Dendritic cell treated with granulocyte-macrophage colony-stimulating factor and Interleukin-4, amounts not matched to agents 40 ng/mL and 50 ng/mL, for 4 days (primary cell): ENCODE data around the gene CPLX1.

ENCODE experiments used
- H3K27ac Mint-ChIP-seq: one replicate; pipeline ENCODE4 v1.8.0; 2022; ENCODE audit warnings: mild to moderate bottlenecking, mixed read lengths
- H3K27me3 Mint-ChIP-seq: one replicate; pipeline ENCODE4 v1.8.0; 2022; ENCODE audit warnings: mild to moderate bottlenecking, mixed read lengths
- H3K36me3 Mint-ChIP-seq: one replicate; pipeline ENCODE4 v1.8.0; 2022; ENCODE audit warnings: low read depth, mixed read lengths
- H3K4me1 Mint-ChIP-seq: one replicate; pipeline ENCODE4 v1.8.0; 2022; ENCODE audit warnings: low read depth, mixed read lengths
- H3K4me3 Mint-ChIP-seq: one replicate; pipeline ENCODE4 v1.8.0; 2022; ENCODE audit warnings: mild to moderate bottlenecking, moderate library complexity, mixed read lengths
- H3K9me3 Mint-ChIP-seq: one replicate; pipeline ENCODE4 v1.8.0; 2022; ENCODE audit warnings: mixed read lengths
- intact Hi-C: fragments of 100-400 bp; cut with micrococcal nuclease; formaldehyde crosslinking; loops from one replicate; pipeline ENCODE4 v1.15.0; 2022

CPLX1 gene

DNA sequence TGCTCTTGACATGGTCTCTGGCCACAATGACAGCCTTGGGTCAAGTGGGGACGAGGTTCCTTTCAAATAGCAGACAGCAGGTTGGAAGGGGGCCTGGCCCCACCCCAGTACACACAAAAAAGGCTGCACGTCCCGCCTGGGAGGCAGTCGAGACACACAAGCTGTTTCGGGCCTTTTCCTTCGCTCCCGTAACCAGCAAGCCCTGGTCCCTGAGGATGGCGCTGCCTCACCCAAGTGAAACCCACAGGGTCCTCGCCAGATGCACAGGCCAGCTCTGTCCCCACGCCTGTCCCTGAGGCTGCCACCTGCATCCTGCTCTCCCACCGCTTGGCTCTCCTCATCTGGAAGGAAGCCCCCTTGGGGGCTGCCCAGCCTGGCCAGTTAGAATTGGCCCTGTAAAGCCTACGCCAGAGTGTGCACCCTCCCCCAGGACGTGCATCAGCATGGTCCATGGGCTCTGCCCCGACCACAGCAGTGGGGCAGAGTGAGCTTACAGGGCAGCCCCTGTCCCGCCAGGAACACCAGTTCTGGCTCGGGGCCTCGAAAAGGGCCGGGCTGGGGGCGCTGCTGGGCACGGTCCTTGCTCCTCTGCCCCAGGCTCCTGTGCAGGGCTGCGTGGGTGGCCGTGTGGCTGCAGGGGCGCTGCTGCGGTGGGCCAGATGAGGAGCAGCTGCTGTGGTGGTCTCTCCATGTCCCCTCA is 2.0 kb downstream of the CPLX1 start:
- Mint-ChIP-seq H3K4me3 (no peak overlapping the region), H3K9me3 (no peaks in the 10 kb centered on the region), H3K4me1 (no peaks in the 10 kb centered on the region), H3K27me3 (peaks cover 71% of the 10 kb centered on the region), H3K27ac (no peak overlapping the region), H3K36me3 (no peaks in the 10 kb centered on the region)
- intact Hi-C loops, result no loop called here

DNA sequence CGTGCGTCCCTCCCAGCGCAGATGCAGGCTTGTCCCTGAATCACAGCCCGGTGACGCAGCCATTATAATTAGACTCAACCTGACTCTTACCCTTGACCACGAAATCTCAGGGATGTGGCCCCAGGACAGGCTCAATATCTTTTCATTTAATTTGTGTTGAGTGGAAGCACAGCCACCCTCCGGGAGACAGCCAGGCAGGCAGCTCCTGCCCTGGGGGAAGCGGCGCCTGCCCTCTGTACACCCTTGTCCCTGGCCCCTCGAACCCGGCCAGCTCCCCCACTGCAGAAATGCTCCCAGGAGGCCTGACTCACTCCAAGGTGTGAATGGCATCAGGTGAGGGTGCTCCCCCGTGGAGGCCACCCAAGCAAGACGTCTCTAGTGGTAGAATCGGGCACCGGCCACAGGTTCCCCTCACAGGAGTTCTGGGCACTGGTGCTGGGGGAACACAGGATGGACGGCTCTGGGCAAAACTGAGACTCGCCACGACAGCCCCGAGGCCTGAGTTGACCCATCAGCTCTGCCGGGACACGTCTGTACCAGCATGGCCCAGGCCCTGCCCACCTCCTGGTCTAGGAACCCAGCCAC is 2.7 kb downstream of the CPLX1 start:
- Mint-ChIP-seq H3K27me3 (peaks cover 65% of the 10 kb centered on the region), H3K36me3 (no peaks in the 10 kb centered on the region), H3K4me3 (no peak overlapping the region), H3K9me3 (no peaks in the 10 kb centered on the region), H3K27ac (no peak overlapping the region), H3K4me1 (no peaks in the 10 kb centered on the region)
- intact Hi-C loops, result no loop called here

DNA sequence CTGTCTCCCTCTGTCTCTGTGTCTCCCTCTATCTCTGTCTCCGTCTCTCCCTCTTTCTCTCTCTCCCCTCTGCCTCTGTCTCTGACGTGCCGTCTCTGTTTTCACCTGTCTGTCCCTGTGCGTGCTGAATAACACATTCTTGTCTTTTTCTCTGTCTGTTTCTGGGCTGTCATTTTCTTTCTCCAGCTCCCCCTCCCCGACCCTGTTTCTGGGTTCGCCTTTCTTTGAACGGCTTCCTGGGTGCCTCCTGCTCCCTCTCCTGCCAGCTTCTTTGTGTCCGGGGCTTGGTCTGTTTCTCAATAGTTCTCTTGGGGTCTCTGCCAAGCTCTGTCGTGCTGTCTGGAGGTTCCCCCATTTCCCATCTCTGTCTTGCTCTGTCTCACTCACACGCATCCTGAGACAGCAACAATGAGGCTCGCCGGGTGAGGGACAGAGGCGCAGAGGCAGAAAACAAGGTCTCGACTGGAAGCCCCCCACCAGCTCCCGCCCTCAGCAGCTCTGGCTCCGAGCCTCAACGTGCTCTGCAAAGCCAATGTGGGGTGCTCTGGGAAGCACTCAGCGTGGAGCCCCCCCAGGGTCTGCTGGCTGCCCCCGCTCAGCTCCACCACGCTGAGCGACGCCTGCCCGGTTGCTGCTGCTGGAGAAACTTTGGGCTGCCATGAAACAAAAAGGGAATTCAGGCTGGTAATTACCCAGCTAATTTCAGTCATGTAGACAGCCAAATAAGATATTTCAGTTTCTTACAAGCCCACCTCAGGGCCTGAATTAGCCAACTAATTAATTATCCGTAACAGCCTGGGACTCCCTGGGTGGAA is 3.4 kb downstream of the CPLX1 start:
- no peaks in the 10 kb centered on the region for H3K4me1 Mint-ChIP-seq
- H3K27ac Mint-ChIP-seq, result no peak overlapping the region
- no peaks in the 10 kb centered on the region for H3K36me3 Mint-ChIP-seq
- intact Hi-C loops, result no loop called here
- peaks cover 58% of the 10 kb centered on the region for H3K27me3 Mint-ChIP-seq
- H3K9me3 Mint-ChIP-seq, result no peaks in the 10 kb centered on the region
- no peak overlapping the region for H3K4me3 Mint-ChIP-seq

DNA sequence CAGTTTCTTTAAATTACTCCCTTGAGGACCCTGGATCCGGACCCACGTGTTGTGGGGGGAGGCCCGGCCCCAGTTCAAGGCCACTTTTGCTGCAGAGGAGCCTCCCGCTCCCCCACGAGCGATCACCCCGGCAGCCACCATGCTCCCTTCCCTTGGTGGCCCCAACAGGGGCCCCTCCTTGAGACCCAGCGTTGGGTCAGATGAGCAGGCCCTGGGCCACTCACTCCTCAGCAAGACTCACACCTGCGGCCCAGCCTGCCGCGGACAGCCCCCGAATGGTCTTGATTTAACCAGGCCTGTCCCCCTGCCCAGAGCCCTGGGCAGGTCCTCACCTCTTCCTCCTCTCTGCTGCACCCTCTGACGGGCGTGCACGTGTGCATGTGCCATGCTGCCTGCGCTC is 4.3 kb downstream of the CPLX1 start:
- intact Hi-C loops, result no loop called here
- H3K36me3 Mint-ChIP-seq, result no peaks in the 10 kb centered on the region

DNA sequence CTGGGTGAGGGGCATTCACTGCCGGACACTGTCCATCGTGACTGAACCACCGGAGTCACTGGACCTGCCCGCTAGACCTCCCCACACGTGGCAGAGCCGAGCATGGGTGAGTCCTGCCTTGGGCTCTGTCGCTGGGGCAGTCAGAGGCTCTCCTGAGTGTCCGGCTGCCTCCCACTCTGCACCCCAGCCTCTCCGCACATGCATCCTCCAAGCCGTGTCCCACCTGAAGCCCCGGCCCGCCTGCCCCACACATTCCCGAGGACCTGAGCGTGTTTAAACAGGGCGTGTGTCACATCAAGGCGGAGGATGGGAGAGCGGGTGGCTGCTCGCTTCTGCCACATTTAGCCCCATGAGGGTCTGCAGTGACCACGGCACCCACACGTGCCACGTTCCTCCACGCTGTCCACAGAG is 4.7 kb downstream of the CPLX1 start:
- Mint-ChIP-seq H3K9me3 (no peaks in the 10 kb centered on the region), H3K4me3 (no peak overlapping the region), H3K27me3 (peaks cover 56% of the 10 kb centered on the region), H3K36me3 (no peaks in the 10 kb centered on the region), H3K4me1 (no peaks in the 10 kb centered on the region), H3K27ac (no peak overlapping the region)
- intact Hi-C loops, result no loop called here

More for the DNA sequence above, 4.3 kb downstream of the CPLX1 start:
- Mint-ChIP-seq H3K27ac (no peak overlapping the region), H3K9me3 (no peaks in the 10 kb centered on the region), H3K4me3 (no peak overlapping the region), H3K27me3 (peaks cover 53% of the 10 kb centered on the region), H3K4me1 (no peaks in the 10 kb centered on the region)

DNA sequence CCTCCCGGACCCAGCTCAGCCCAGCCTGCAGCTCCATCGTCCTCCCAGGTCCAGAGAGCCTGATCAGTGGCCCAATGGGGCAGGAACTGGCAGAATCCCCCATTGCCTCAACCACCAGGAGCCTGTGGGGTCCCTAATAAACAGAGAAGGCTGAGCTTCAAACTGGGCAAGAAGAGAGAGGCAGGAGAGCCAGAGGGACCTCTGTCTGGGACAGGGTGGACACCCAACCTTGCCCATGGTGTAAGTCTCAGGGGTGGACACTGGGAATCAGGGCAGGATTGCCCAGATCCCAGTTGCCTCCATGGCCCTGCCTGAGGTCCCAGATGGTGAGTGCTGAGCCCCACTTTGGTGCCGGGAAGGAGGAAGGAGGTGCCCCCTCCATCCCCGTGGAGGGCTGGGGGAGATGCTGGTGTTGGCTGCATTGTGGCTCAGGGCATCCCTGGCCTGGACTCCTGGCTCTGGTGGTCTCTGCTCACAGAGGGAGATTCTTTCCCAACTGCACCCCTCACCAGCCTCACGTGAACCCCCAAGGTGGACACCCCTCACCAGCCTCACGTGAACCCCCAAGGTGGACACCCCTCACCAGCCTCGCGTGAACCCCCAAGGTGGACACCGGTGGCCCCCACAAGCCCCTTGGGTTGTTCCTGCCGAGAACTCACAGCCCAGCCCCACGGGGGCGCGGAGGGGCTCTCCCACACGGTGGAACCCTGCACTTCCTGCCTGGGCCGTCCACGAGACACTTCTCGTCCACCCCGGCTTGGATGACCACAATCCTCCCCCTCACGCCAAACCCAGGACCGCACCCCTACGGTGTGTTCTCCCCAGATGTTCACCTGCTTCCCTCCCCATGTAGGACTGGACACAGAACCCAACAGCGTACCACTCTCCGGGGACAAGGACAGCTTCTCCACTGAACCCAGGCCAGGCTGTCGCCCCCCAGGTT is 5.4 kb downstream of the CPLX1 start:
- Mint-ChIP-seq H3K27me3 (peaks cover 57% of the 10 kb centered on the region), H3K4me3 (no peak overlapping the region), H3K9me3 (no peaks in the 10 kb centered on the region), H3K36me3 (no peaks in the 10 kb centered on the region), H3K27ac (no peak overlapping the region), H3K4me1 (no peaks in the 10 kb centered on the region)
- intact Hi-C loops, result no loop called here

DNA sequence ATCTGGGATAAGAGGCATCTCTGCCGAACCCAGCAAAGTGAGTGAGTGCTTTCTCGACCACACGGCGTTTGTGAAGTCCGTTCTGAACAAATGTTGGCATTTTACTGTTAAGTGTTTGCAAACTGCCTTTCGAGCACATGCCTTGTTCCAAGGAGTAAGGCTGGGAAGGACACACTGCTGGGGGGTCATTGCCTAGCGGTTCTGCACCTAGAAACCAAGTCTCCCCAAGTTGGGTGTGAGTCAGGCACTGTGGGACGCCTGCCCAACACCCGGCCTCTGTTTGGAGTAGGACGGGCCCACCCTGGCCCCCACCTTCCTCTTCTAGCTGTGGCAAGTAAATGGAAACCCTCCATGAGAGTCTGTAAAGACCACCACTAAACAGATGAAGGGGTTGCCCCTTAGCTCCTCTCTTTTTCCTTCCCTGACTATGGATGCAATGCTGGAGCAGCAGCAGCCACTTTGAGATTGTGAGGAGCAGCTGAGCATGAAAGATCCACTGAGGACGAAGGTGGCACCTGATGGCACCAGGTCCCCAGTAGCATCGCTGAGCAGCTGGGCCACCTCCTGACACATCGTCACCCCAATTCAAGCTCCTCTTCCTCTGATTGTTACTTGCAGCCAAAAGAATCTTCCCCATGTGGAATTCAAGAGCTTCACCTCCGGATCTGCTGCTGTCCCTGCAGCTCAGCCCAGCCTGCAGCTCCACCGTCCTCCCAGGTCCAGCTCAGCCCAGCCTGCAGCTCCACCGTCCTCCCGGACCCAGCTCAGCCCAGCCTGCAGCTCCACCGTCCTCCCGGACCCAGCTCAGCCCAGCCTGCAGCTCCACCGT is 6.3 kb downstream of the CPLX1 start:
- Mint-ChIP-seq H3K9me3 (no peaks in the 10 kb centered on the region), H3K4me3 (no peak overlapping the region), H3K27me3 (peaks cover 58% of the 10 kb centered on the region), H3K36me3 (no peaks in the 10 kb centered on the region), H3K27ac (no peak overlapping the region), H3K4me1 (no peaks in the 10 kb centered on the region)
- intact Hi-C loops, result no loop called here

DNA sequence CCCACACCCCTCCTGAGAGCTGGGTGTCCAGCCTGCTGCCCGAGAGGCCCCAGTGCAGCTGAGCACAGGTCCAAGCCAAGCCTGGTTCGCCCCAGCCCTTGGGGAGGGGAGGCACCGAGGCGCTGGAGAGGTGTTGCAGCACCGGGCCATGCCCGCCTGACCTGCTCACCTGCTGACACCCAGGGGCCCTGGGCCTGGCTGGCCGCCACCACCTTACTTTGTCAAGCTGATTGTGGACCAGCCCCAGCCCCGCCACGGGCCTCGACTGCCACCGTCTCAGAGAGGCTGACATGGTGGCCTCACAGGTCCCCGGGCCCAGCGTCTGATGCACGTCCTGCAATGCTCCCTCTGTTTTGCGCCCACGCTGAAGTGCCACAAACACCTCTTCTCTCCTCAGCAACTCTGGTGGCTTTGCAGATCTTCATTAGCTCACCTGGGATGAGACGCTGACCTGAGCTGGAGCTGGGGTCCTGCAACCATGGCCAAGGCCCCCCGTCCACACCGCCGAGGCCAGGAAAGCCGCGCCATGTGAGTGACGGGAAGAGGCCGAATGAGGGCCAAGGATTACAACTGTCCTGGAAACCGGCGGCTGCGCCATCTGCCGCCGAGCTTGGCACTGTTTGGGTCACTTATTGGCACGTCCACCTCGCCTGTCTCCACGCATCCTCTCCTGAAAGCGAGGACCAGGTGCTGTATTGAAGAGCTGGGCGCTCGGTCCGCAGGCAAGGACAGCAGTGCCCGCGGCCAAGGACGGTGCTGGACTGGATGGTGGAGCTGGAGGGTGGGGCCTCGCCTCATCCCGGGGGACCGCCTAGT is 7.6 kb downstream of the CPLX1 start:
- intact Hi-C loops, result no loop called here
- Mint-ChIP-seq H3K27ac (no peak overlapping the region), H3K36me3 (no peaks in the 10 kb centered on the region), H3K4me1 (no peaks in the 10 kb centered on the region), H3K9me3 (no peaks in the 10 kb centered on the region), H3K4me3 (no peak overlapping the region), H3K27me3 (peaks cover 58% of the 10 kb centered on the region)

DNA sequence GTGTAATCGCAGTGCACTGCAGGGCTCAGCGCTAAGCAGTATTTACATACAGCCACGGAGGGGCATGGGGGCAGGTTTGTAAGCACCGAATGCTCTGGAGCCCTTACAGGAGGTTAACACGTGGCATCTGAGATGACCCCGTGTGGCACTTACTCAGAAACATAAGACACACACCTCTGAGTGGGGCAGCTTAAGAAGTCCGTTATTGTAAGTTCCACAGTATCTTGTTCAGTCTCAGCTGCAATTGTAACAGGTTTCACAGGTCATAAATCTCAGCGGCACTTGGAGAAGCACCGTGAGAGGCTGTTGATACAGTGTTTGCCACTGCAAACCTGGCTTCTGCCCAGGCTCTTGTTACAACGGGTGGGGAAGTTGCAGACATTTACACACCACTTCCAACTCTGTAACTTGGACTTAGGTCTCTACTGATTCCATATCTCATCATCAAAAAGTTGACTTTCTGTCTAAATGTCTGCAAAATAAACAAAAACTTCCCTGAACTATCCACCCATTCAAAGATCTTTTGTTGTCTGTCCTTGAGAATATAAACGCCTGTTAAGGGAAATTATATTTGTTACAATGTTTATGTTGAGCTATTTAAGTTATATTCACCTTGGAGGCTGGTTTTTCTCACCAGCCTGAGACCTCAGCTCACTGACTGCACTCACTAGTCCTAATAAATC is 10.3 kb downstream of the CPLX1 start:
- intact Hi-C loops, result no loop called here
- Mint-ChIP-seq H3K27me3 (peaks cover 53% of the 10 kb centered on the region), H3K4me3 (no peak overlapping the region), H3K27ac (no peak overlapping the region), H3K4me1 (no peaks in the 10 kb centered on the region), H3K36me3 (no peaks in the 10 kb centered on the region), H3K9me3 (no peaks in the 10 kb centered on the region)

DNA sequence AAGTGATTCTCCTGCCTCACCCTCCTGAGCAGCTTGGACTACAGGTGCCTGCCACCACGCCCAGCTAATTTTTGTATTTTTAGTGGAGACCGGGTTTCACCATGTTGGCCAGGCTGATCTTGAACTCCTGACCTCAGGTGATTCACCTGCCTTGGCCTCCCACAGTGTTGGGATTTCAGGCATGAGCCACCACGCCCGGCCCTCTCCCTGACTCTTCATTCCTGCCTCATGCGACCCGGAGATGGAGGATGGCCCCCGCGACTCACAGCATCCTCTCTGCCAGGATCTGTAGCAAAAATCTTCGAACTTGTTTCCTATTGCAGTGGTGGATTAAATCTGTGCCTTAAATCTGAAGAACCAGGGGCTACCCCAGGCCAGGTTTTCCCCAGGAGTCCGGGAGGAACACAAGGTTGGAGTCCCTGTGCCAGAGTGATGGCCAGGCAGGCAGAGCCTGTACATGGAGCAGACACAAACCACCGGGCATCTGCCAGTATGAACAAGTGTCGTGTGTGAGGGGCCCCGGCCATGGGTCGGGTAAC is 11.5 kb downstream of the CPLX1 start:
- Mint-ChIP-seq H3K36me3 (no peaks in the 10 kb centered on the region), H3K27me3 (peaks cover 49% of the 10 kb centered on the region), H3K27ac (no peak overlapping the region), H3K4me1 (no peaks in the 10 kb centered on the region), H3K4me3 (no peak overlapping the region), H3K9me3 (no peaks in the 10 kb centered on the region)
- intact Hi-C loops, result no loop called here

DNA sequence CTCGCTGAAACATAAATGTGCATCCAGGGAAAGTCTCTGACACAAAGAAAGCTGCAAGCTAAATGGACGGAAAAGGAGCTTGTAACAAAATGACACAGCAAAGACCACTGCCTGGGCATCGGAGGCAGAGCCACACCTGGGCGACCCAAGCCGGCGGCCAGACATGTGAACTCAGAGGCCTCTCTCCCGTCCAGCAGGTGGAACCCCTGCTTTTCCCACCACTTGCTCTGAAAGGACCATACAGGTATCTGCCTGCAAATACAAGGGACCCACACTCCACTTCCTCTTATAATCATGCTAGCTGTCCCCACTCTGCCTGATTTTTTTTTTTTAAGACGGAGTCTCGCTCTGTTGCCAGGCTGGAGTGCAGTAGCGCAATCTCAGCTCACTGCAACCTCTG is 12.0 kb downstream of the CPLX1 start:
- no peak overlapping the region for H3K4me3 Mint-ChIP-seq
- H3K9me3 Mint-ChIP-seq, result no peaks in the 10 kb centered on the region
- H3K27ac Mint-ChIP-seq, result no peak overlapping the region
- no peaks in the 10 kb centered on the region for H3K36me3 Mint-ChIP-seq
- intact Hi-C loops, result no loop called here
- H3K4me1 Mint-ChIP-seq, result no peaks in the 10 kb centered on the region
- H3K27me3 Mint-ChIP-seq, result peaks cover 49% of the 10 kb centered on the region
